ENCODE measurements around the gene PWWP2A.

GRCh38 chr5:160166973-160167623, 47.8 kb upstream of the PWWP2A start:
- TF ChIP-seq, protein P1, sequence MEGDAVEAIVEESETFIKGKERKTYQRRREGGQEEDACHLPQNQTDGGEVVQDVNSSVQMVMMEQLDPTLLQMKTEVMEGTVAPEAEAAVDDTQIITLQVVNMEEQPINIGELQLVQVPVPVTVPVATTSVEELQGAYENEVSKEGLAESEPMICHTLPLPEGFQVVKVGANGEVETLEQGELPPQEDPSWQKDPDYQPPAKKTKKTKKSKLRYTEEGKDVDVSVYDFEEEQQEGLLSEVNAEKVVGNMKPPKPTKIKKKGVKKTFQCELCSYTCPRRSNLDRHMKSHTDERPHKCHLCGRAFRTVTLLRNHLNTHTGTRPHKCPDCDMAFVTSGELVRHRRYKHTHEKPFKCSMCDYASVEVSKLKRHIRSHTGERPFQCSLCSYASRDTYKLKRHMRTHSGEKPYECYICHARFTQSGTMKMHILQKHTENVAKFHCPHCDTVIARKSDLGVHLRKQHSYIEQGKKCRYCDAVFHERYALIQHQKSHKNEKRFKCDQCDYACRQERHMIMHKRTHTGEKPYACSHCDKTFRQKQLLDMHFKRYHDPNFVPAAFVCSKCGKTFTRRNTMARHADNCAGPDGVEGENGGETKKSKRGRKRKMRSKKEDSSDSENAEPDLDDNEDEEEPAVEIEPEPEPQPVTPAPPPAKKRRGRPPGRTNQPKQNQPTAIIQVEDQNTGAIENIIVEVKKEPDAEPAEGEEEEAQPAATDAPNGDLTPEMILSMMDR (IDR thresholded peaks at IDR 0.05; ENCODE audit: insufficient read depth, low read depth, low read length): no peak
- TF ChIP-seq EZH2 (IDR thresholded peaks at IDR 0.05; ENCODE audit: insufficient read depth, low read length): no peak

All from astrocyte (in vitro differentiated cells and primary cell).